Hematopoietic multipotent progenitor cell treated with erythropoietin and hydrocortisone succinate and interleukin-3 and kit ligand, for 8 days (in vitro differentiated cells): ENCODE measurements around the gene LRRC41.
"Not testable (repeated sequence)": the region's sequence is repeated elsewhere in the genome, so short reads cannot be mapped to it uniquely, and the experiment has no call there.

Source experiments
- DNase-seq: peaks from one replicate; pipeline ENCODE4 v3.0.0-alpha.2; 2015

Gene LRRC41

DNA sequence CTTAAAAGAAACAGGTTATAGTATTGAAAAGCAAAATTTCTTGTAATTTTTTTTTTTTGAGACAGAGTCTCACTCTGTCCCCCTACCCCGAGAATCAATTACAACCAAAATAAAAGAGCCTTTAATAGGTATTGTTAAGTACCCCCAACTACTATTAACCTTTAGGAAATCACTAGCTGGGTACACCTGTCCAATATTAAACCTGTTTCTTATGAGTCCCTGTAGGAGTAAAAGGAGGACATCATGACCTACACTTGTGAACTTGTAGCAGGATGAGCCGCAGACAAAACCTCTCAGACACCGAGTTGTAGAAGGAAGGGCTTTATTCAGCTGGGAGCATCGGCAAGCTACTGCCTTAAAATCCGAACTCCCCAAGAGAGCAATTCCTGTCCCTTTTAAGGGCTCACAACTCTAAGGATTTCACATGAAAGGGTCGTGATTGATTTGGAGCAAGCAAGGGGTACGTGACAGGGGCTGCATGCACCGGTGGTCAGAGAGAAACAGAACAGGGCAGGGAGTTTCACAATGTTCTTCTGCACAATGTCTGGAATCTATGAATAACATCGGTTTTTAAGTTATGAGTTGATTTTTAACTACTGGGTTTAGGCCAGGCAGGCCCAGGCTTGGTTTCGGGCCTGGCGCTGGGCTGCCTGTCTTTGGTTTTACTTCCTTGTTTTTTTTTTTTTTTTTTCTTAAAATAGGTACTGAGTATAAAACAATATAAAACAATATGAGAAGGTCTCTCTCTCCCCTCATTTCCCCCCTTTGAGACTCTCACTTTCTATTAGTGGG, 22.1 kb upstream of the LRRC41 start:
- not testable (repeated sequence) for DNase-seq

DNA sequence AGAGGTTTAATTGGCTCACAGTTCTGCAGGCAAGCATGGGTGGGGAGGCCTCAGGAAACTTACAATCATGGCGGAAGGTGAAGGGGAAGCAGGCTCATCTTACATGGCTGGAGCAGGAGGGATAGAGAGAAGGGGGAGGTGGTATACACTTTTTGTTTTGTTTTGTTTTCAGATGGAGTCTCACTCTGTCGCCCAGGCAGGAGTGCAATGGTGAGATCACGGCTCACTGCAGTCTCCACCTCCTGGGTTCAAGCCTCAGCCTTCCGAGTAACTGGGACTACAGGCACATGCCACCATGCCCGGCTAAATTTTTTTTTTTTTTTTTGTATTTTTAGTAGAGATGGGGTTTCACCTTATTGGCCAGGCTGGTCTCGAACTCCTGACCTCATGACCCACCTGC, 18.8 kb upstream of the LRRC41 start:
- not testable (repeated sequence) for DNase-seq

DNA sequence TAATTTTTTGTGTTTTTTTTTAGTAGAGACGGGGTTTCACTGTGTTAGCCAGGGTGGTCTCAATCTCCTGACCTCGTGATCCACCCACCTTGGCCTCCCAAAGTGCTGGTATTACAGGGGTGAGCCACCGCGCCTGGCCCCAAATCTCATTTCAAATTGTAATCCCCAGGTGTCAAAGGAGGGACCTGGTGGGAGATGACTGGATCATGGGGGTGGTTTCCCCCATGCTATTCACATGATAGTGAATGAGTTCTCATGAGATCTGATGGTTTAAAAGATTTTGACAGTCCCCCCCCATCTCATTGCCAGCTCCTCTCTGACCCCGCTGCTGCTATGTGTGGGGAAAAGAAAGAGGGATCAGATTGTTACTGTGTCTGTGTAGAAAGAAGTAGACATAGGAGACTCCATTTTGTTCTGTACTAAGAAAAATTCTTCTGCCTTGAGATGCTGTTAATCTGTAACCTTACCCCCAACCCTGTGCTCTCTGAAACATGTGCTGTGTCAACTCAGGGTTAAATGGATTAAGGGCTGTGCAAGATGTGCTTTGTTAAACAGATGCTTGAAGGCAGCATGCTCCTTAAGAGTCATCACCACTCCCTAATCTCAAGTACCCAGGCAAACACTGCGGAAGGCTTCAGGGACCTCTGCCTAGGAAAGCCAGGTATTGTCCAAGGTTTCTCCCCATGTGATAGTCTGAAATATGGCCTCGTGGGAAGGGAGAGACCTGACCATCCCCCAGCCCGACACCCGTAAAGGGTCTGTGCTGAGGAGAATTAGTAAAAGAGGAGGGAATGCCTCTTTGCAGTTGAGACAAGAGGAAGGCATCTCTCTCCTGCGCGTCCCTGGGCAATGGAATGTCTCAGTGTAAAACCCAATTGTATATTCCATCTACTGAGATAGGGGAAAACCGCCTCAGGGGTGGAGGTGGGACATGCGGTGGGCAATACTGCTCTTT, 16.8 kb upstream of the LRRC41 start:
- DNase-seq = not testable (repeated sequence)

DNA sequence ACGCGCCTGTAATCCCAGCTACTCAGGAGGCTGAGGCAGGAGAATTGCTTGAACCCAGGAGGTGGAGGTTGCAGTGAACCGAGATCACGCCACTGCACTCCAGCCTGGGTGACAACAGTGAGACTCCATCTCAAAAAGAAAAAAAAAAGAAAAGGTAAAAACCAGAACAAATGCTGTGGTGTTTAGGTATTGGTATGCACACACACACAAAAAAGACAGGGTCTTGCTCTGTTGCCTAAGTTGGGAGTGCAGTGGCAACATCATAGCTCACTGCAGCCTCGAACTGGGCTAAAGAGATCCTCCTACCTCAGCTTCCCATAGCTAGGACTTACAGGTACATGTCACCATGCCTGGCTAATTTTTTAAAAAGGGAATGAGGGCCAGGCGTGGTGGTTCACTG, 15.9 kb upstream of the LRRC41 start:
- not testable (repeated sequence) for DNase-seq

DNA sequence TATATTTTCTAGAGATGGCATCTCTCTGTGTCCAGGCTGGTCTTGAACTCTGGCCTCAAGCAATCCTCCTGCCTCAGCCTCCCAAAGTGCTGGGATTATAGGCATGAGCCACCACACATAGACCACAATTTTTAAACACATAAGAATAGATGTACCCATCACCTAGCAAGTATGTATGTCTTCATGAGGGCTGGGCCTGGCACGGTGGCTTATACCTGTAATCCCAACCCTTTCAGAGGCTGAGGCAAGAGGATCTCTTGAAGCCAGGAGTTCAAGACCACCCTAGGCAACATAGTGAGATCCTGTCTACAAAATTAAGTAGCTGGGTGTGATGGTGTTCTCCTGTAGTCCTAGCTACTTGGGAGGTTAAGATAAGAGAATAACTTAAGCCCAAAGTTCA, 13.9 kb upstream of the LRRC41 start:
- no peak for DNase-seq

DNA sequence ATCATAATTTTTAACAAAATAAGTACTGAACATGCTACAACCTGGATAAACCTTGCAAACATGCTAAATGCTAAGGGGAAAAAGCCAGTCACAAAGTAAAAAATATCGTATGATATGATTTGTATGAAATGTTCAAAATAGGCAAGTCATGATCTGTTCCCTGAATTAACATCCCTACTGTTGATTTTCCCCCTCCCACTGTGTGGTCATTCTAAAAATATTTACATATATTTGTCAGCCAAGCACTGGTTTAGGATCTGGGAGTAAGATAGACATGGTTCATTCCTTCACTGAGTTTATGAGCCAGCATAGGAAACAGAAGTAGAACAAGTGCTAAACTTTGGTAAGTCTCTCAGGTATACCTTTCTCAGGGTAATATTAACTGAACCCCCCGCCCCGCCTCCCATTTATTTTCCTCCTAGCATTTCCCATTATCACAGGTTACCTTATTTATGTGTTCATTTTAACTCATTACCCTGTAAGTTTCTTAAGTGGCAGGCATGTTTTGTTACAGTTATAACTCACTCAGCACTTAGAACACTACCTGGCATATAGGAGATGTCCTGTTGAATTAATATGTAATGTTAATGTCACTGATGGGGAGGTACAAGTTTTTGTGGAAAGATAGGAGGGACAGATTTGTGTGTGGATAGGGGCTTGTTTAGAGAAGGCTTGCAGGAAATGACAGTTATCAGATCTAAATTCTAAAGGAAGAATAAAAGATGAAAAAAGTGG, 12.4 kb upstream of the LRRC41 start:
- no peak for DNase-seq

DNA sequence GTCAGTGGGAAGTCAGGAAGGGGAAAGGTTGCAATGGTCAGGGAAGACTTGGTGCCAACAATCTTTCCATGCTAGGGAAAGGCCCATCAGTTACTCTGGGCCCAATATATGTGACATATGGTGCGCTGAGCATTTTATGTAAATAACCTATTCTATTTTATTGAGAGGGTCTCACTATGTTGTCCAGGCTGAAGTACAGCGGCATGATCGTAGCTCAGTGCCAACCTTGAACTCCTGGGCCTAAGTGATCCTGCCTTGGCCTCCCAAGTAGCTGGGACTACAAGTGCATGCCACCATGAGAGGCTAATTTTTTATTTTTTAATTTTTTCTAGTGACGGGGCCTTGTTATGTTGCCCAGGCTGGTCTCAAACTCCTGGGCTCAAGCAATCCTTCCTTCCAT, 6.9 kb upstream of the LRRC41 start:
- DNase-seq = no peak

DNA sequence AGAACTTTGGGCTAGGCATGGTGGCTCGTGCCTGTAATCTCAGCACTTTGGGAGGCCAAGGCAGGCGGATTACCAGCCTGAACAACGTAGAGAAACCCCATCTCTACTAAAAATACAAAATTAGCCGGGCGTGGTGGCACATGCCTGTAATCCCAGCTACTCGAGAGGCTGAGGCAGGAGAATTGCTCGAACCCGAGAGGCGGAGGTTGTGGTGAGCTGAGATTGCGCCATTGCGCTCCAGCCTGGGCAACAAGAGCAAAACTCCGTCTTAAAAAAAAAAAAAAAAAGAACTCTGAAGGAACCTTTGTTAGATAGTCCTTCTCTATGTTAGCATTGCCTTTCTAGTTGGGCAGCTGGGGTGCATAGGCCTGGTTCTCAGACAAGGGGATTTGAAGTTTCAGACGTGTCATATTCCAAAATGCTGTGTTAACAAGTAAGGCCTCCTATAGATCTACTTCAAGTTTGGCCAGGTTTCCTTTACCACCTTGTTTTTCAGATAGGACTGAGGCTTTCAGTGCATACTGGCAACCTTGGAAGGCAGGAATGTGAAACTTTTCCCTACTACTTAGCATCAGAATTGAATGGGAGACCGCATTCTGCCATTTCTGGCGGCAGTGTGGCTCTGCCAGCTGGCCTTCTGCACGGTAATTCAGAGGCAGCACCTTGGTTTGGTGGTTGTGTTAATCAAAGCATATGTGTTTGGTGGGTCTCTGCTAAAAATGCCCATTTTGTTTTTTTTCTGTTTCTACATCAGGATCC, 6.2 kb upstream of the LRRC41 start:
- no peak for DNase-seq

DNA sequence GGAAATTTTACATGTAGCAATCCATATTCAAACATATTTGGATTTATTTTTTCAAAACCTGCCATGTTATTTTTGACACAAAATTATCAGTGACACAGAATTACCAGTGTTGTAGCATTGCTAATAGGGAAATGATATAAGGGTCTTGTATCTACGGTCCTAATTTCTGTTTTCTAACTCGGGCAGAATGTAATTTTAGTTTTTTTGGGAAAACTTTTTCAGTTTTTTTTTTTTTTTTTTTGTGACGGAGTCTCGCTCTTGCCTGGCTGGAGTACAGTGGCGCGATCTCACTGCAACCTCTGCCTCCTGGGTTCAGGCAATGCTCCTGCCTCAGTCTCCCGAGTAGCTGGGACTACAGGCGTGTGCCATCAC, 2.7 kb upstream of the LRRC41 start:
- no peak for DNase-seq

DNA sequence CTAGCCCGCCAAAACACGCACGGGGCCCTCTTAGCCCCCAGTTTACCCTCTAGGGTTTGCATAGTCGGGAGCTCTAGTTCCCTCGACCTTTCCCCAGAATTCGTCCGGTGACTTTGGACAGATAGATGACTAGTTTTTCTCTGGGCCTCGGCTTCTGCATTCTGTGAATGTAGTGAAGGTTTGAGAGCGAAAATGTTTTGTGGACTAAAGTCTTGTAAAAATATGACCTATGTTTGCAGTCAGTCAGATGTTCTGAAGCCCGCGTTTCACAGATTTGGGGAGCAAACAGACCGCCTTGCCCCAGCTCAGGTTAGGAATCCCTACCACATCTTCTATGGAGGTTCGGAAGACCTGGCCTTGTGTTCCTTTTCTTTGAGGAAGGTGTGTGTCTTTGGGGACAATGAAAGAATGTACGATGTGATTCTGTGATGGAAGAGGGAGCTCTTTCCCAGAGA, 483 bp upstream of the LRRC41 start:
- no peak for DNase-seq

DNA sequence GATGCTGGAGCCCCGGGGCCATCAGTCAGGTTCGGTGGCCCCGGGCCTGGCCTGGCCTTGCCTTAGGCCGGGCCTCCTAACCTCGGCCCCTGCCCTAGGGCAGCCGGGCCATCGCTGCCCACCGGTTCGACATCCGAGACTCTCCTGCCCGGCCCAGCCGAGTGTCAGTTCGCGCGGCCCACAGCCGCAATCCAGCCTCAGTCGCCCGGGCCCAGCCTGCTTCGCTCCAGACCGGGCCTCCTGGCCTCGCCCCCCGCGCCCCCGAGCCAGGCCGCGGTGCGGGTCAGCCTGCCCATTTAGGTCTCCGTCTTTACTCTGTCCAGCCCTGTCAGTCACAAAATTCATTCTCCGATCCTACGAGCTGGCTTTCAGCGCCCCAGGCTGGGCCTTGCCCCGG, 777 bp downstream of the LRRC41 start:
- DNase-seq = no peak

DNA sequence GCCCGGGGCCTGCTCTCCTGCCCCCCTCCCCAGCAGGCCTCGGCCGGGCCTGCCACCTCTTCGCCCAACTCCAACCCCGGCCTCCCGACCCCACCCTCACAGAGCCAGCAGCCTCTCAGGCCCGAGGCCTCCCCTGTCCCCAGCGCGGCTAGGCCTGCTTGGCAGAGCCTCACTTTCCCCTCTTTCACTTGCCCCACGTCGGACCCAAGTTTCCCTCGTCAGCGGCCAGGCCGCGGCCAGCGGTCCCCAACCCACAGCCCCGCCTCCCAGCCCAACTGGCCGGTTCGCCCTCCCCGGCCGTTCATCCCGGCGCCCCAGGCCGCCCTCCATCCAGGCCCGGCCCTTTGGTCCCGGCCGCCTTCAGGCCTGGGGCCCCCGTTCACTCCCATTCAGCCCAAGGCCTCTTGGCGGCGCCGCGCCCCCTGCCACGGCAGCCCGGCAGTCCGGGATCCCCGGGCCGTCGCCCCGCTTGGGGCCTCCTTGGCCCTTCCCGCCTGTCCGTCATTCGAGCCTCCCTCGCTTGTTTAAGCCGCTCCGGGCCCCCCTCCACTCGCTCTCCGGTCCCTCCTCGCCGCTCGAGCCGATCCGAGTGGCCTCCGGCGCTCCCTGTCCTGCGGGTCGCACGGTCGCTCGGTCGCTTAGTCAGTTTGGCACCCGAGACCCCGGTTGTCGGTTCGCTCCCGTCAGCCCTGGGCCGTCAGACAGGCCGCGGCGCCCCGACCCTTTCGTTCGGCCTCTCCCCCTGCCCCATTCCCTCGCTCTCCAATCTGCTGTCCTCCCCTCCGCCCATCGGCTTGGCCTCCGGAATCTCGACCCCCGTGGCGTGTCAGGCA, 1.4 kb downstream of the LRRC41 start:
- DNase-seq = peak; percentile 55

DNA sequence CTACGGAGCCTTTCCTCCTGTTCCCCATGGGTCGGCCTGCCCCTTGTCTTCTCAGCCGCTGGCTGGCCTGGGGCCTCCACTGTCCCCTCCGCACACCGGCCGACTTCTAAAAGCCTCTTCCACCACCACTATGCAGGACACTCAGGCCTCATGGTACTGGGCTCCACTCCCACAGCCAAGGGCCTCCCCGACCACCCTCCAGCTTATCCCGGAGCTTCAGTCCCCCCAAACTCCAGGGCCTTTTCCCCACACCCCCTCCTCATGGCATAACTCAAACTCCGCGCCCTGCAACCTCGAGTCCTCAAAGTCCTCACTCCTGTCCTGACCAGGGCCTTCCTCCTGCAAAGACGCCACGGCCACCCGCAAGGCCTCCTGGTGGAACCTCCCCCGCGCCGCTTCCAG, 2.0 kb downstream of the LRRC41 start:
- no peak for DNase-seq

DNA sequence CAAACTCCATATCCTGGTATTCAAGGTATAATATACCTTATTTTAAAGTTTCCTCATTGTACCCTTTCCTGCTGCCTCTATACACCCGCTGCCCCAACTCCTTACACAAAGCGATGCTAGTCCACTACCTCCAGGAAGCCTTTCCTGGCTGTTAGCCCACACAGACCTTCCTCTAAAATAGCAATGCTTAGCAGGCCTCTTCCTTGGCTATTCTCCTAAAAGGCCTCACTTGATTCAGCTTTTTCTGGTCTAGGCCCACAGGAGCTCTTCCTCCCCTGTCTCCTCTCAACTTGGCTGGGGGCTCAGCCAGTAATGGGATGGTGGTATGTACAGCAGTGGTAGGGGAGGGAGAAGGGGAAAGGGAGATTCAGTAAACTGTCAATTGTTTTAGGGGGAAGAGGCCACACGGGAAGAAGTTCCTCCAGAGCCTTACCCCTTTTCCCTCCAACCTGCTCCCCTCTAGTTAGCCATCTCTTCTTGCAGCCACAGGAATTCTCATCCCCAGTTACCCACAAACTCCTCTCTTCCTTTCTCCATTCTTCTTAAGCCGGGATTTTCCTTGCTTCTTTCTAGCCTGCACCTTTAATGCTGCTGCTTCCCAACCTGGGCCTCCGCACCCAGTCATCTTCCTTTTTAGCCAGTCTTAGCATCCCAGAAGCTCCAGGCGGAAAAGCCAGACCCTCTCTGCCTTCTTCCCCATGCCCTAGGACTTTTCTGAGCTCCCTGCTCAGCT, 2.6 kb downstream of the LRRC41 start:
- no peak for DNase-seq

DNA sequence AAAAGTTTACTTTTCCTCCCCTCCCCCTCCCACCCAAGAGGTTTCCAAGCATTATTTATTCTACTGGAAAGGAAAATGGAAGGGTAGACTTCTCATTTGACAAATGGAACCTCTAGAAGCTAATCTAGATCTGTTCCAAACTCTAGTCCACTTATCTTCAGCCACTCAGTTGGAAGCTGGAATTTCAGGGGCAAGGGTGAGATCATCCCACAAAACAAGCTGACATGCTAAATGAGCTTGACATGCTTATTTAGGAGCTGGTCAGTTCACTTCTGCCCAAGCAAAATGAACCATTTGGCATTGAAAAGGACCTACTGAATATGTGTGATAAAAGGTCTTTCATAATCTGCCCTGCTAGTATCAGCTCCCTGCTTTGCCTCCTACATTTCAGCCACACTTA, 5.0 kb downstream of the LRRC41 start:
- DNase-seq = no peak

DNA sequence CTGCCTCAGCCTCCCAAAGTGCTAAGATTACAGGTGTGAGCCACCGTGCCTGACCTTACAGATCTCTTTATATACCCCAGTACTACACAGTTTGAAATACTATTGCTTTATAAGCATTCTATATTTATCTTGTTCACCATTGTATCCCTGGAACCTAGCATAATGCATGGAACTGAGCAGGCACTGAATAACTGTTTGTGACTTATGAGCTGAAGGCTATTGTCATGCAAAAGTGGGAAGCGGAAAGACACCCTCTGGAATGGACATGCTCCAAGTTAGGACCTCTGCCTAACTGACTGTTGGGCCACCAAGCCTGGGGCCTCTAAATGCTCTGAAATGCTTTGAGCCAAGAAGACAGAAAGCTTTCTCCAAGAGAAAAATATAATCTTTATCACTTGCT, 8.1 kb downstream of the LRRC41 start:
- no peak for DNase-seq

DNA sequence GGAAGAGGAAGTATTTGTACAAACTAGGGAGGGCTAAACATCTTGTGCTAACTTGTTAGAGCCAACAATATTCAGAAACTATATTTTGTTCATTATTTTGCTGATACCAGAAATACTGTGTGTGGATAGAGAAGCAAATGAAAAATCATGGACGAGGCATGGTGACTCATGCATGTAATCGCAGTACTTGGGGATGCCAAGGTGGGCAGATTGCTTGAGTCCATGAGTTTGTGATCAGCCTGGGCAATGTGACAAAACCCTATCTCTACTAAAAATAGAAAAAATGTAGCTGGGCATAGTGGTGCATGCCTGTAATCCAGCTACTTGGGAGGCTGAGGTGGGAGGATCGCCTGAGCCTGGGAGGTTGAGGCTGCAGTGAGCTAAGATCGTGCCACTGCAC, 13.4 kb downstream of the LRRC41 start:
- no peak for DNase-seq

DNA sequence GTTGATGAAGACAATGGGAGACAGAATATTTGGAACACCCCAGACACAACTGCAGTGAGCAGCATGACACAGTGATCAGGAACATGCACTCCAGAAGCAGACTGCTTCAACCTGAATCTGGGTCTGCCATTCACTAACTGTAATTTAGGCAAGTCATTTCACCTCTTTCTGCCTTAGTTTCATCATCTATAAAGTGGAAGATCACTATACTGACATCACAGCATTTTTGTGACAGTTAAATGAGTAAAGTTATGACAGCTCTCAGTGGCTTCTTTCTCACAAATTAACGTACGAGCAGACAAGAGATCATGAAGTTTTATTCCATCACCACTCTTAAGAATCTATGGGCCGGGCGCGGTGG, 14.3 kb downstream of the LRRC41 start:
- no peak for DNase-seq

DNA sequence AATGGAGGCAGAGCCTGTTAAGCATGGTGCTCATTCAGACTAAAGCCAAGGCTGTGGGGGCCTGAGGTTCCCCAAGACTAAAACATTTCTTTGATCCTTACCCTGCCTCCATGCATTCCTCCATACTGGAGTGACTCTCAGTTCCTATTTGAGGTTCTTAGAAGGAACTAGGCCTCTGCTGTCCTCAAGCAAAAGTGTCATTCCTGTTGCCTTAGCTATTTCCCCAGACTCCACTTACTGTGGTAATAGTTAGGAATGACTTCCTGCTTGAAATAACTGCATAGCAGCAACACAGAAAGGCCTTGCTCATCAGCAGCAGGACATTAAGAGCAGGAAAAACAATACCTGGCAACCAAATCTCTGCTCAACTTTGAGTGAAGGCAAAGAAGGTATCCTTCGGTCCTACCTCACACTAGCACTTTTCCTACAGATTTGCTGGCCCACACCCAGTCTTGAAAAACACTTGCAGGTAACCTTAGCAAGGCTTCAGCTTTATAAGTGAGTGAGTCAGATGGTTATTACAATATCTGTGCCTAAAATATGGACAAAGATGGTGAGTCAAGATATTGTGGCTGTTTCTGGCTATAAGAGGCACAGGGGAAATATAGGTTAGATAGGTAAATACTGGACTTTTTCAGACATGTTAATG, 14.8 kb downstream of the LRRC41 start:
- DNase-seq = no peak

DNA sequence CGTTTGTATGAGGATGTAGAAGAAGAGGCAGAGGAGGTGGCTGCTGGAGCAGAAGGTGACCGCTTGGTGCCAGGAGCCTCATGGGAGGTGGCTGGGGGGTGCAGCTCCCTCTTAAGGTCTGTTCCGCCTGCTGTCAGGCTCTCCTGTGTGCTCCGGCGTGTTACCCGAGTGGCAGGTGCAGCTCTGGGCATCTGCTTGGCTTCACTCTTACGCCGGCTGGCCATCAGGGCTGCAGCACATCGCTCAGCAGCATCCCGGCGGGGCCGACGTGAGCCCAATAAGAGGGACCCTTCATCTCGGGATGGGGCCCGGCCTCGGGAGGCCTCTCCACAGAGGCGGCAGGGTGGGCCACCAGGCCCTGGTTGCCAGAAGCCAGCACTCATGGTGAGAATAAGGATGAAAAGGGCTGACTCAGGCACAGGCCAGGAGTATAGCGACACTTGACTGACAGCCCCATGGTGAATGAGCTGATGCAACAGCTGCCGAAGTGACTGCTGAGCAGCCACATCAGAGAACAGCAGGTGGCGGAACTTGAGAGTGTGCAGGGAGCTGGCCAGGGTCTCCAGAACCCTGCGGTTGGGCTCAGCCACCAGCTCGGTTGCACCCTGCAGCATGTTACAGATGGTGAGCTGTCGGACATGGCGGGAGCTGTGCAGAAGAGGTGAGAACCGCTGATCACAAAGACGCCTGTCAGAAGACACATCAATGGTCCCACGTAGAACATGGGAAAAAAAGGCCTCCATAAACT, 17.5 kb downstream of the LRRC41 start:
- no peak for DNase-seq
